Limb (tissue), 2 donors: ENCODE results near the gene DSCAM.
"Not testable (repeated sequence)": the region's sequence is repeated elsewhere in the genome, so short reads cannot be mapped to it uniquely, and the experiment has no call there.

ENCODE experiments used
- DNase-seq, 2 donors: peaks; one replicate each; pipeline ENCODE4 v3.0.0-alpha.2; 2016; ENCODE audit errors: extremely low spot score in 2 of 2

Gene DSCAM, protein sequence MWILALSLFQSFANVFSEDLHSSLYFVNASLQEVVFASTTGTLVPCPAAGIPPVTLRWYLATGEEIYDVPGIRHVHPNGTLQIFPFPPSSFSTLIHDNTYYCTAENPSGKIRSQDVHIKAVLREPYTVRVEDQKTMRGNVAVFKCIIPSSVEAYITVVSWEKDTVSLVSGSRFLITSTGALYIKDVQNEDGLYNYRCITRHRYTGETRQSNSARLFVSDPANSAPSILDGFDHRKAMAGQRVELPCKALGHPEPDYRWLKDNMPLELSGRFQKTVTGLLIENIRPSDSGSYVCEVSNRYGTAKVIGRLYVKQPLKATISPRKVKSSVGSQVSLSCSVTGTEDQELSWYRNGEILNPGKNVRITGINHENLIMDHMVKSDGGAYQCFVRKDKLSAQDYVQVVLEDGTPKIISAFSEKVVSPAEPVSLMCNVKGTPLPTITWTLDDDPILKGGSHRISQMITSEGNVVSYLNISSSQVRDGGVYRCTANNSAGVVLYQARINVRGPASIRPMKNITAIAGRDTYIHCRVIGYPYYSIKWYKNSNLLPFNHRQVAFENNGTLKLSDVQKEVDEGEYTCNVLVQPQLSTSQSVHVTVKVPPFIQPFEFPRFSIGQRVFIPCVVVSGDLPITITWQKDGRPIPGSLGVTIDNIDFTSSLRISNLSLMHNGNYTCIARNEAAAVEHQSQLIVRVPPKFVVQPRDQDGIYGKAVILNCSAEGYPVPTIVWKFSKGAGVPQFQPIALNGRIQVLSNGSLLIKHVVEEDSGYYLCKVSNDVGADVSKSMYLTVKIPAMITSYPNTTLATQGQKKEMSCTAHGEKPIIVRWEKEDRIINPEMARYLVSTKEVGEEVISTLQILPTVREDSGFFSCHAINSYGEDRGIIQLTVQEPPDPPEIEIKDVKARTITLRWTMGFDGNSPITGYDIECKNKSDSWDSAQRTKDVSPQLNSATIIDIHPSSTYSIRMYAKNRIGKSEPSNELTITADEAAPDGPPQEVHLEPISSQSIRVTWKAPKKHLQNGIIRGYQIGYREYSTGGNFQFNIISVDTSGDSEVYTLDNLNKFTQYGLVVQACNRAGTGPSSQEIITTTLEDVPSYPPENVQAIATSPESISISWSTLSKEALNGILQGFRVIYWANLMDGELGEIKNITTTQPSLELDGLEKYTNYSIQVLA (N-terminal part only)

DNA sequence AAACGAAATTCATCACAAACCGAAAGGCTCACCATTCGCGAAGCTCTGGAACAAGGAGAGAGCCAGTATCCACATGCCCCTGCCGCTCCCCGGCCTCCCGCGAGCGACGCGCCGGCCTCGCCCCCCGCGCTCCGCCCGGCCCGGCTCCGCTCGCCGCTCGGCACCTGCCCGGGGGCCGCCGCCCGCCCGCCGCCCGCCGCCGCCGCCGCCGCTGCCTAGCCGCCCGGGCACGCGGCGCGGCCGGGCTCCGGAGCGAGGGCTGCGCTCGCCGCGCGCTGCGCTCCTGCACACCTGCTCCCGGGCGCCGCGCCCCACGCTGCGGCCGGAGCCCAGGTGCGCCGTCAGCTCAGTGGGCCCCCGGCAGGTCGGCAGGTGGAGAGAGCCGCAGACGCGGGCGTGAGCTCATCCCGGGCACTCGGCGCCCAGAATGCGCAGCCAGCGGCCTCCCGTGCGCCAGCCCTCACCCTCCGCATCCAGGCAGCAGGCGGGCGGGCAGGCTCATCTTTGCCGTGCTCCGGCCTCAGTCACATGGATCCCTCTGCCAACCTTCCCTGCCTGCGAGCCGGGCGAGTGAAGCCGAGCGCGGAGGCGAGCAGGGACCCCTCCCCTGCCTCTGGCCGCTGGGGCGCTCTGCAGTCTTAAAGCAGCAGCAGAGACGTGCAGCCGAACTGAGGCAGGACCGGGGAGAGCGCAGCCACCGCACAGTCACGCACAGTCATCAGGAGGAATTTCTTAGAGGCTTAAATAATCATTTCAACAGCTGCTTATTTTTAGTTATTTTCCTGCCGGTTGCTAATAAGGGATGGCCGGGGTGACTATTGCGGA, at the start of gene DSCAM:
TSS of gene DSCAM (minus strand) at position 572 of the 825 bp plus-strand sequence. CDS start at position 75, 497 bp downstream.
- peak in 1 of 2 donors; percentile 72 for DNase-seq

DNA sequence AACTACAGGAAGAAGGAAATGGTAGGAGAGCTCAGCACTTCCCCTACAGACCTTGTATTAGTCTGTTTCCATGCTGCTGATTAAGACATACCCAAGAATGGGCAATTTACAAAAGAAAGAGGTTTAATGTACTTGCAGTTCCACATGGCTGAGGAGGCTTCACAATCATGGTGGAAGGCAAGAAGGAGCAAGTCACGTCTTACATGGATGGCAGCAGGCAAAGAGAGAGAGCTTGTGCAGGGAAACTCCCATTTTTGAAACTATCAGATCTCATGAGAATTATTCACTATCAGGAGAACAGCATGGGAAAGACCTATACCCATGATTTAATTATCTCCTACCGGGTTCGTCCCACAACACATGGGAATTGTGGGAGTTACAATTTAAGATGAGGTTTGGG, 48.7 kb upstream of the DSCAM start:
- DNase-seq: not testable (repeated sequence)

DNA sequence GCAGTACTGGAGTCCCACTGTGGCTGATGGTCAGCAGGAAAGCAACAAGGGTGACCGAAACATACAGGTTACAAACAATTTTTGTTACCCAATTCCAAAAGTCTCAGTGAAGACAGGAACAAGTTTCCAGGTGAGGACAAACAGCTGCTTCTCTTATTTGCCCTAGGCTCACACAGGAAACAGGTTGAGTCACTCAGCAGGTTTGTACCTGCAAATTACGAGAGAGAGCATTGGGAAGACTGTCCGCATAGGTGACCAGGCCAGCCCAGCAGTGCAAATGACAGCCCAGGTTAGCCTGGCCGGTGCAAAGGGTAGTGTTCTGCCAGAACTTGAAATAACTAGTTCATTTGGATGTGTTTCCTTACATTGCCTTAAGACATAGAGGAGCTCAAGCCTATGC, 40.0 kb upstream of the DSCAM start:
- DNase-seq: no peak

DNA sequence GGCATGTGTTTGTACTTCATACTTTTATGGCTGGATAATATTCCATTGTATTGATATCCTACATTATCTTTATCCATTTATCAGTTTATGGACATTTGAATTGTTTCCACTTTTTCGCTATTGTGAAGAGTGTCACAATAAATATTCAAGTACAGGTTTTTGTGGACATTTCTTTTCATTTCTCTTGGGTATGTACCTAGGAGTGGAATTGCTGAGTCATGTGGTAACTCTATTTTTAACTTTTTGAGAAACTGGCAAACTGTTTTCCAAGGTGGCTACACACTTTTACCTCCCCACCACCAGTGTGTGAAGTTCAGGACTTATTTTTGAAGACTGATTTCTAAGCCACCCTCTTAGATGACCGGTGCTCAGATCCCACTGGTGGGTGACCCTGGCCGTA, 39.0 kb upstream of the DSCAM start:
- DNase-seq: no peak

DNA sequence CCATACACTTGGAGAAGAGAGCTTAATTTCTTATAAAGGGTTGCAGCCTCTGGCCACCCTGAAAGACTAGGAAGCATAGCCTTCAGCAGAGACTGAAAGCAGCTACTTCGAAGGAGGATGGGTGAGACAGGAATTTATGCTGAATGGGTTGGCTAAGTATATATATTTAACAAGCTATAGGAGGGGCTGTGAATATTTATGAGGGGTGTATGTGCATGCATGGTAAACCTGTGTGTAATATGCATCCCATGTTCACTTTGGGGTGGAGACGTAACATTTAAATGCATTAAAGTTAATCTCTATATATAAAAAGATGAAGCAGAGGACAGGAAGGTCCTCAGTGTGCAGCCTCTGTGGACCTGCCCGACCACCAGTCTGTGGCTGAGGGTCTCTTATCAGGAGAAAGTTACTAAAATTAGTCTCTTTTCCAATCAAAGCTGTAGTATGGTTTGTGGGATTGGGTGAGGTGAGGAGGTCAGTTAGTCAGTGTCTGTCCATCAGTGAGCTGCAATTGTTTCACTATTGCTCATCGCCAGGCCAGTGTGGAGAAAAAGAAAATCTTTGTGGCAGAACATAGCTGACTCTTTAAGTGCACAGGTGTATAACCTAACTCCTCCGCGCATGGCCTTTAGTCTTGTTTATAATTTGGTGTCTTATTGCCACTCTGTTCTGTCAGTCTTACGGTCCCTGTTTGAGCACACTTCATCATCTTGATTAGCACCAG, 35.4 kb upstream of the DSCAM start:
- DNase-seq: no peak

DNA sequence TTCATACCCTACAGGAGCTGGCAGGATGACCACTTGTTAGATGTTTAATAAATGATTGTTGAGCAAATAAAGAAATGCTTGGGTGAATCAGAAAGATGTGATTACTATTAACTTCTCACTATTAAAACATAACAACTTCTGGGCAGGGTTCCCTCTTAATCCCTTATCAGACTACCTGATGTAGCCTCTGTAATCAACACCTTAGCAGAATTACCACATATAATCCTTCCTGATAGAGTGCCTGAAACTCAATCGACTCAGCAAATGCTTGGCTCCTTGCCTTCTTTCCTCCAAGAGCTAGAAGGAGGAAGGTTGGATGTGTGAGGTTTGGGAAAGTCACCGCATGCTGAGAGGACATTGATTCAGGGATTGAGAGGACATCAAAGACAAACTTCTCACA, 34.8 kb upstream of the DSCAM start:
- DNase-seq: no peak

DNA sequence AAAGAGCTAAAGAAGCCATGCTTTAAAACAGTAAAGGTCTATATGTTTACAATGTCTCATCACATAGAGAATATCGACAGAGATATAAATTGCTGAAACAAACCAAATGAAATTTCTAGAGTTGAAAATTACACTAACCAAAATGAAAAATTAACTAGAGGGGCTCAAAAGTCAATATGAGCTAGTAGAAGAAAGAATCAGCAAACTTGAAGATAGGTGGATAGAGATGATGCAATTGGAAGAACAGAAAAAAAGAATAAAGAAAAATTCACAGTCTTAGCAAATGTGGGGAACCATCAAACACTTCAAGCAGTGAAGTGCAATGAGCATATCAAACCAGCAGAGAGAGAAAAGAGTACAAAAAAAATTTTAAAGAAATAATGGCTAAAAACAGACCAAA, 24.1 kb upstream of the DSCAM start:
- DNase-seq: no peak

DNA sequence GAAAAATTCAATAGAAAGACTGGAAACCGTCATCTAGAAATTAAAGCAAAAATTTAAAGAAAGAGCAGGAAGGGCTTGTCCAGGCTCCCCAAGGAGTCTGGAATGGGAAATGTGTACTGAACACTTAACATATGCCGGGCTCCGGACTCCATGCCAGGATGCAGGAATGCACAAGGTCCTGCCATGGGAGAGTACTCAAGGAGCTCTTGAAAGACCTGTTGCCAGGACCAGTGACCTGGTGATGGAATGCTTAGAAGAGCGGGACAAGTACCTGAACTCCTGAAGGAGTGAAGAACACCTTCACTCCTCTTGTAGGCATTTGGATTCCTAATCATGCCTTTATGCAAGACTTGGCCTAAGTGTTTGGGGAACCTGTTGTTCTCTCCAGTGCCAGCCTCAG, 16.9 kb upstream of the DSCAM start:
- DNase-seq: no peak

DNA sequence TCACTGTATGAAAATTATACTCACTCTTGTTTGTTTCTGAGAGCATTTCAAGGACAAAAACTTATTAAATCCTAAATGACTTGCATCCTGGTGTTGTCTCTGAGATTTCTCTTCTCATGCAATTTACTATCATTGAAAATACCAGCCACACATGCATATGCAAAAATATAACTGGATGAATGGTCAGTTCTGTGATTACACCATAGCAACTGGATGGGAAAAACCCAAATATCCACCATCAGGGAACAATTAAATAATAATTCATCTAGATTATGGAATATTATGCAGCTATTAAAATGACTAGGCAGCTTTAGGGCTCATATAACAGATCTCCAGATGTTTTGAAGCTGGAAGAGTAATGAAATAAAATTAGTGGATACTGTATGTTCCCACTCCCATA, 11.6 kb upstream of the DSCAM start:
- no peak for DNase-seq

DNA sequence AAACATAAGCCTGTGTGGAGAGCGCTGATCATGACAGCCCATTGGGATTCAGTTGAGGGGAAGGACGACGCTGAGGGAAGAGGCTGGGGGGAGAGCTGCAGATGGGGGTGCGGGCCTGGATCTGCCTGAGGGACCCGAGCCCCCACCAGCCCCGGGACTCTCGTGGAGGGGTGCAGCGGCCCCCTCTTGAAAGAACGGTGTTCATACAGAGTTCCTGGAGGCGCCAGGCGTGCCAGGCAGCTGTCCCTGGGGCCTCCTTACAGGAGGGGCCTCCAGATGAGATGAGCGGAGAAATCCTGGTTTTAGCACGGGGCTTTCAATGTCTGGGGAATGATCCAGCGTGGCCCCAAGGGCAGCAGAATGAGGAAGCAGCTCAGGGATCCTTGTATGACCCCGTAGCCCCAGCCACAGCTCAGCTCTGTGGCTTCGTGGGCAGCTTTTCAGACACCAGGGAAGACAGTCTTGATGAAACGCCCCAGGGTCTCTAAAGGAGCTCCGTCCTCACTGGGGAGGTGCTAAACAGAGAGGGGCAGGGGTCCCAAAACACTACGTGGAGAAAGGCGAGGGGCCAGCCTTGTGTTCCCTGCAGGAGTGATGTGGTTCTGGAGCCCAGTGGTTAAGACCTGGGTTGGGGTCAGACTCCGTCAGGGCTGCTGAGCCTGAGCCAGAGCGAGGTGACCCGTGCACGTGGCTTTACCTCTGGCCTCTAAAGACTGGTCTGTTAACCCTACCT, 7.2 kb upstream of the DSCAM start:
- no peak for DNase-seq

DNA sequence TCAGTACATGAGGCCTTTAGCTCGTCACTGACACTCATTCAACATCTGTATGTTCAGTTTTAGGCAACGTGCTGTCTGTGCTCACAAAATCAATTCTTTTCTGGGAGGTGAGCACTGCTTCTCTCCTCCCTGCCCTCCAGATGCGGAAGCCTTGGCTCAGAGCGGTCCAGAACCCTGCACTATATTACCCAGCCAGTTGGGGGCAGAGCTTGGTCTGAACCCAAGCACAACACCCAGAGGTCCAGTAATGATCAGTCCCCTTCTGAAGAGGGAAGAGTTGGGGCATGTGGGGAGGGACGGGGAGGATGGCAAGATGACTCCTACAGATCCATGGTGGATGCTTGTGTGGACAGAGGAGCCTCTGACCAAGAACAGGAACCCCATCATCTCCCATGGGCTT, 5.6 kb upstream of the DSCAM start:
- DNase-seq: no peak

DNA sequence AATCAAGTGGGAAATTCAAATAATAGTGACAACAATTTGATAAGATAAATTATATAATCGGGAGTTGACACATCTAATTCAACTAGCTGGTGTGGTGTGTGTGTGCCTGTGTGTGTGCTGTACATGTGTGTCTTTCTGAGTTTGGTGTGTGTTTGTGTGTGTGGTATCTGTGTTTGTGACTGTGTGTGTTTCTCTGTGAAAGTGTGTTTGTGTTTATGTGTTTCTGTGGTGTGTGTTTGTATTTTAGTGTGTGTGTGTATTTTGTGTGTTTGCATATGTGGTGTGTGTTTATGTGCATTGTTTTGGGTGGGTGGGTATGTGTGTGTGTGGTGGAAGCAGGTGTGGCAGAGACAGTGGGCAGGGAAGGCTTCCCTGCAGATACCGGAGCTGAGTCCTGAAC, 4.8 kb upstream of the DSCAM start:
- no peak for DNase-seq

DNA sequence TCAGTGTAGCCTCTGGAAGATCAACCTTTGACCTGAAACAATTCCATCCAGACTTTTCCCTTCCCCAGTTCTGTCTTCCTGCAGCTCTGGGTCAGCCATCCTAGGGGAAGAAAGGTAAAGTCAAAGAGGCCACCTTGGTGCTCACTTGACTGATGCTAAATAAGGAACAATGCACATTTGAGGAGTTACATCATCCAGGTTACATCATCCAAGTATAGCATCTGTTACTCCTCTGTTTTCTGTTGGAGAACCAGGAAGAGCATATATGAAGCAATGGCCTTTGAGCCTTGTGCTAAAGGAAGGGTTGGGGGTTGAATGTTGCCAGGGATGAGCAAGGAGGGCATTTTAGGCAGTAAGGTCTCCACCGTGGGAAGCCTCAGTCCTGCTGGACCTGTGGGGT, 3.1 kb upstream of the DSCAM start:
- DNase-seq: no peak

DNA sequence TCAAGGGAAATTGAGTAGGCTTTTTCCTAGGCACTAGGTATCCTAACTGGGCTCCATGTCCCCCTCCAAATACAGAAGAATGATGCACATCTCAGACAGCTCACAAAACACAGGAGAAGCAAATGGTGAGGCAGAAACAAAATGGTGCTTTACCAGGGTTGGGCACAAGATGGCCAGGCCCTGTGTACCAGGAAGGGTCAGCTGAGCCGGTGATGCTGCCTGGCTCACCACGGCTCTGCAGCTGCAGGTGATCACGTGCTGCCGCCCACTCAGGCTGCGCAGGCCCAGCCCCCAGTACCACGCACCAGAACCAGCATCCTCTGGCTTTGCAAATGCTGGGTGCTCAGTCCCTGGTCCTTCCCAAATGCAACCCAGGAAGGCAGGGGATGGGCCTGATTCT, 993 bp upstream of the DSCAM start:
- DNase-seq: no peak

DNA sequence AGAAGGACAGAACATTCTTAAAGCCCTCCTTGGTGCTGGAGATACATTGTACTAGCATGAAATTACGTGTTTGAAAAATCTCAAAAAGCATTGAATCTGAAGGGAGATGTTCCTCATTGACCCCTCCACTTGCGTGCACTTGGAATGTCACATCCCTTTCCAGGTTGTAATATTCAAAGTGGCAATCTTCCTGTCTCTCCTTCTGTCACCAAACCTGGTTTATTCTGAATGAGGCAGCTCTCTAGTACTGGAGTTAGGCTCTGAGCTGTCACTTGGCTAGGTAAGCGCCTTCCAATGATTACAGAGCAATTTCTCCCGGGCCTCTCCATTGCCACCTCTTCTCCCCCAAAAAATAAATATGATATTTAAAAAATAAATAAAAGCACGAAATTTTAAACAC, 855 bp downstream of the DSCAM start:
- DNase-seq: no peak

DNA sequence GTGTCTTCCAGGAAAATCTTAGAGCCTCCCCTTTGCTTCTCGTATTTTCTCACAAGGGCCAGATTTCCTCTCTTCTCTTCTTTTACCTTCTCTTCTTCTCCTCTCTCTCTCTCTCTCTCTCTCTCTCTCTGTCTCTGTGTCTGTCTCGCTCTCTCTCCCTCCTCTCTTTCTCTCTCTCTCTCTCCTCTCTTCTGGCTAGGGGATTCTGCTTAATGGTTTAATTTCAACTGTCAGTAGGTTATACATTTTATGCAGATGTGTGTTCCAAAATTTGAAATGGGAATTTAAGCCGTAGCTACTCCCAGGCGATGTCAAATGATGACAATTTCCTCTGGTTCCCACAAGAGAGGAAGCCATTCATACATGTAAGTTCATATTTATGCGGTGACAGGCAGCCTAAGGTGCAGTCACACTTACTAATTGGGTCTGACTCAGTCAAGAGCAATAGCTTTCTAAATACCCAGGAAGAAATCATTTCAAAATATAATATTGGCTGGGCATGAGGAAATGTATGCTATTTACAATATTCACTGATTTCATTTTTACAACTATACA, 1.4 kb downstream of the DSCAM start:
- DNase-seq: no peak

DNA sequence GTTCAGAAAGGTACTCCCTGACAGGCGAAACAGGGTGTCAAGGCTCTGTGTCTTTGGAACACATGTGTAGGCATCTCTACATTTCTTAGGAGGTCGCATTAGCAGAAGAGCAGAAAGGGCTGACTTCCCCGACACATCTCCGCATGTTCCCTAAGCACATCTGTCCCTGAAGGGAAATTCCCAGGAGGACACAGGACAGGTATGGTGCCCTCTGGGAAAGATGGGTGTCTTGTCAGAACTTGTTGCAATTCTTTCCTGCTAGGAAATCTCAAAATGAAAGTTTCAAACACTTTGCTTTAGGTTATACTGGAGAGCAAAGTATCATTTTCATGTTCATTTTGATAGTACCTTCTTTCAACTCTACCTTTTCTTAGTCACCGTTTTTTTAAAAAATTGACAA, 2.0 kb downstream of the DSCAM start:
- DNase-seq: no peak

DNA sequence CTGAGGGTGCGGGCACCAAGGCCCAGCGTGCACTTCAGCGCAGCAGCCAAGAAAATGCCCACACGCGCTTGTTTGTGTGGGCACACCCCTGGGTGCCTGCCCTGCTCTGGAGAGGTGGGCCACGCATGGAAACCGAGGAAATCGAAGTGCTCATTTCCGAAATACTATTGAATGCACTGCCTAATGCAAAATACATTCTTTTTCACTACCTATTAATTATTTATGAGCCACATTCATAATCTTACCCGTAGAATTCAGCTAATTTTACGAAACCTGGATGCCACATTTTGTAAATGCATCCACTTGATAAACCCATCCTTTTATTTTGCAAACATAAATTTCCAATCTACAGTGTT, 4.8 kb downstream of the DSCAM start:
- no peak for DNase-seq

DNA sequence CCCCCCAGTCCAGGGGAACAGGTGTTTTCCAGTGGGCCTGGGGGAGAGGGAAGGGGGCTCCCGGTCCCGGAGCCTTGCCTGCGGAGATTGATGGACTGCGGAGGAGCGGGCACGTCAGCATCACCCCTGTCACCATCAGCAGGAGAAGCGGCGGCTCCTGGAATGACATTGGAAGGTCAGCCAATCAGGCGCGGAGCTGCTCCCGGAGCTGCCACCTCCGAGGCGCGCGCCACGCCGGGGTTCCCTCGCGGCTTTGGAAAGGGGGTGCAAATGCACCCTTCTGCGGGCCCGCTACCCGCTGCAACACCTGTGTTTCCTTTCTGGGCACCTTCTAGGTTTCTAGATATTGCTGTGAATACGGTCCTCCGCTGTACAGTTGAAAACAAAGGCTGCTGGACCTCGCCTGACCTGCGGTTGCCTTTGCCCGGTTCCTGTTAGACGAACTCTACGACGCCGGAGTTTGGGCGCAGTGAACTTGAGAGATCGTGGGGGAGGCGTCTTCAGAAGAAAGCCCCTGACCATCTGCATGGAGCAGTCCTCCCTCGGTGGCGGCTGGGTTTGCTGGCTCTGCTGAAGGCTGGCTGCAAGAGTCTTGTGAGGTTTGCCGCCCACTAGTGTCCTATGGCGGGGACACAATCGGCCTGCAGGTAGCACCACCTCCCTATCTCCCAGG, 5.3 kb downstream of the DSCAM start:
- peak; percentile 50 to 85 for DNase-seq
